Stimulated activated CD4-positive, alpha-beta T cell treated with anti-CD3 and anti-CD28 coated beads, Interleukin-1b, Interleukin-23, amount 100 ng/mL, for 48 hours (primary cell): ENCODE results near the gene DNER.
A peak's percentile ranks its signal among the peaks of the same experiment; 100 is the strongest.
"Not testable (repeated sequence)": the region's sequence is repeated elsewhere in the genome, so short reads cannot be mapped to it uniquely, and the experiment has no call there.

Experiments used
- DNase-seq: peaks from one replicate; pipeline ENCODE4 v3.0.0-alpha.2; 2020

Gene DNER

DNA sequence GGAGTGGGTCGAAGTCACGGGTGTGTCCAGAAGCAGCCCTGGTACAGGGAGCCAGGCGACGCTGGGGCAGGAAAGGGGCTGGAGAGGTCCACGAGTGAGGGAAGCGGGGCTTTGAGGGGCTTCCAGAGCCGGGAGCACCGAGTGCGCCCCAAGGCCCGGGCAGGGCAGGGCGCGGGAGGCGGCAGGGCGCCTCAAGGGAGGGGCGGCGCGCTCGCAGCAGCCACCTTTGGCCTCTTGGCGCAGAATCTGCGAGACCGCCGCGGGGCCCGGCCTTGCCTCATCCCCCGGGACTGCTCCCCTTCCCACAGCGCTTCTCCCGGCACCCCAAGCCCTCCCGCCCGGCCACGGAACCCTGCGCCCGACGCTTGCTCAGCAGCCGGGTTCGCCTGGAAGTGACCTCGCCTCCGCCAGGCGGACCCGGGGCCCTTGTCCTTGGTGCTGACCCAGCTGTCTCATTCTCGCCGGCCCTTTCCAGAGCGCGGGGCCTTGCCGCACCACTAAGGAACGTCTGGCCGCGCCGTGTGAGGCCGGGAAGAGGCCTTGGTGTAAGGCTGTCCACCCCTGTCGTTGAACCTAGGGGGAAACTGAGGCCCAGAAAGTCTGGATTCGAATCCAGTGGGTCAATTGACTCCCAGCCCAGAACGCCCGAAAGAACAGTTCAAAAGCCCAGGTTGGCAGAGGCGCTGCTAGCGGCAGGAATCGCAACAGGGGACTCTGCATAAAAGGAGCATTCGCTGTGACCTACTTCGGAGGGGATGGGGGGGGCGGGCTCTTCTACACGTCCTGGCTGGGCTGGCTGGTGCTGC, 584 bp upstream of the DNER start:
- peak; percentile 30 for DNase-seq

- peak; percentile 4 for DNase-seq
Observed at GRCh38 chr2:229713371-229714079, 830 bp downstream of the DNER start.

DNA sequence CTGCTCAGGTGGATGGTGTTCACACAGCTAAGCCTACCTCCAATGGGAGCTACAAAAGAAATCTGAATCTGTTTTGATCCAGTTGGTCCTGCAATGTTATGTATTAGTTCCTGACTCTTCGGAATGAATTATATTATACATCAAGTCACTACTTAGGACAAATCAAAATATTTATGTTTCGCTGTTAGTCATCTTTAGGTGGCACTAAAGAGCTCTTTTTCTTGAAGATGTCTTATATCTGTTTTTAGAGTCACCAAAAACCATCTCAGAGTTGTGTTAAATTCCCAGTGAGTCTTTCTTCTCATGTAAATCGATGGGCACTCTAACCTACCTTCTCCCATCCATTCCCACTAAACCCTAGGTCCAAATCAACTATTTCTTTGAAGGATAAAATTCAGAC, 2.2 kb downstream of the DNER start:
- DNase-seq, result no peak

DNA sequence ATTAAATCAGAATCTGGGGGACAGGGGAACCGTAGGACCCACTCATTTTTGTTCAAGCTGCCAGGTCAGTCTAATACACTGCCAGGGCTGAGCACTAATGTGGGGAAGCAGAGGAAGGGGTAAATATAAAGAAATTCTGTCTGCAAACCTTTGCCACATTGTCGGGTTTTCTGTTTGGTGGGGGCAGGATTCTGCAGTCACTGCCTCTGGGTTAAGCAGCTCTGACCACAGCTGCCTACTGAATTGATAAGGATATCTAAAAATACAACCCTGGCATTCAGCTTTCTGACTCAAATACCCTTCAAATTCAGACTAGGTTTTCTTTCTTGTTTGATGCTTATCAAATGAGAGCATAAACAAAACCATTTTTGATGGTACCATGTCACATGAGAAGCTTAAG, 6.0 kb downstream of the DNER start:
- DNase-seq, result no peak

DNA sequence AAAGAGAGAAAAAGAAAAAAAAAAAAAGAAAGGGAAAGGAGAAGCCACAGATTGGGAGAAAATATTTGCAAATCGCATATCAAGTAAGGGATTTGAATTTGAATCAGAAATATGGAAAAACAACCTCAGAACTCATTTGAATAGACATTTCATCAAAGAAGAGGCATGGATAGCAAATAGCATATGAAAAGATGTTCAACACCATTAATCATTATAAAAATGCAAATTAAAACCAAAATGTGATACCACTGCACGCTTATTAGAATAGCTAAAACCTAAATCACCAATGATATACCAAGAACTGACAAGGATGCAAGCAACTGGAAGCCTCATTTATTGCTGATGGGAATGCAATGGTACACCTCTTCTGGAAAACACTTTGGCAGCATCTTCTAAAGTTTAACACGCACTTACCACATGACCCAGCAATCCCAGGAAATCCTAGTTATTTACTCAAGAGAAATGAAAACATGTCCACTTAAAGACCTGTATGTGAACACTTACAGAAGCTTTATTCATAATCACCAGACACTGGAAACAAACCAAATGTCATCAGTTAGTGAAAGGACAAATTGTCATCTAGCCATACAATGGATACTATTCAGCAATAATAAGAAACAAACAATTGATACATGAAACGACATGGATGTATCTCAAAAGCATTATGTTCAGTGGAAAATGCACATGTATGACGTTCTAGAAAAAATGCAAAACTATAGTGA, 10.3 kb downstream of the DNER start:
- no peak for DNase-seq

- no peak for DNase-seq
Observed at GRCh38 chr2:229701716-229702115, 12.6 kb downstream of the DNER start.

- DNase-seq, result no peak
Observed at GRCh38 chr2:229701062-229701461, 13.3 kb downstream of the DNER start.

DNA sequence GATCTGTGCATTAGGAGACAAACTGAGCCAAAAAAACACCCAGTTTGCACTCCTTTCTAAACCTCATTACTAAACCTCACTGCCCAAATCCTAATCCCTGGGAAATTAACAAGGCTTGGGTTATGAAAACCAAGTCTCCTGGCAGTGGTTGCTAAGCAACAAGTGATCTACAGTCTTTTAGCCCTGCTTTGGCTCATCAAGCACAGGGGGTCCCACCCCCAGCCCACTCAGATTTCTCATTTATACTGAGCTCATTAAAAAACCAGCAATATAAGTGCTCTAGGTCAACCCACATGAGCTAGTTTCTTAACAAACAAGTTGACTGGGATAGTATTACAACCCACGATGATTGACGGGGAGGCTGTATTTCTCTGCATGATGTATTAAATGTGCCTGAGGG, 18.4 kb downstream of the DNER start:
- no peak for DNase-seq

DNA sequence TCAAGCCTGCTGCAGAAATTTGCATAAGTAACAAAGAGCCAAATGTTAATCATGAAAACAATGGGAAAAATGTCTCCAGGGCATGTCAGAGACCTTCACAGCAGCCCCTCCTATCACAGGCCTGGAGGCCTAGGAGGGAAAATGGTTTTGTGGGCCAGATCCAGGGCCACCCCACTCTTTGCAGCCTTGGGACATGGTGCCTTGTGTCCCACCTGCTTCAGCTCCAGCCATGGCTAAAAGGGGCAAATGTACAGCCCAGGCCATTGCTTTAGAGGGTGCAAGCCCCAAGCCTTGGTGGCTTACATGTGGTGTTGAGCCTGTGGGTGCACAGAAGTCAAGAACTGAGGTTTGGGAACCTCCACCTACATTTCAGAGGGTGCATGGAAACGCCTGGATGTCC, 20.5 kb downstream of the DNER start:
- not testable (repeated sequence) for DNase-seq

DNA sequence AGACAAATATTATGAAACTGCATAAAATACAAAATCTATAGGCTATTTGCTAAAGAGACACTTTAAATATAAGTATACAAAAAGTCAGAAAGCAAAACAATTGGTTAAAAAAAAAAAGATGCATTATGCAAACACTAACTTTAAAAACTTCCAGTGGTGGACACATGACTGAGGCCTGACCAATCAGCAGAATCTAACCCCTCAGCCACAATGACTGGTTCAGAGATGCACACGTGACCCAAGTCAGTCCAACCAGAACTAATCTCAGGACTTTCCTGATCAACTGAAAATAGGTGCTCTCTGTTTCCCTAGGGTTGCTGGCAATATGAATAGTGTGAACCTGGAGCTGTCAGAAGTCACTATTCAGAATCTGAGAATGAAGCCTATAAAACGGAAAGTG, 22.7 kb downstream of the DNER start:
- DNase-seq, result no peak

- no peak for DNase-seq
Observed at GRCh38 chr2:229689307-229689839, 25.0 kb downstream of the DNER start.

DNA sequence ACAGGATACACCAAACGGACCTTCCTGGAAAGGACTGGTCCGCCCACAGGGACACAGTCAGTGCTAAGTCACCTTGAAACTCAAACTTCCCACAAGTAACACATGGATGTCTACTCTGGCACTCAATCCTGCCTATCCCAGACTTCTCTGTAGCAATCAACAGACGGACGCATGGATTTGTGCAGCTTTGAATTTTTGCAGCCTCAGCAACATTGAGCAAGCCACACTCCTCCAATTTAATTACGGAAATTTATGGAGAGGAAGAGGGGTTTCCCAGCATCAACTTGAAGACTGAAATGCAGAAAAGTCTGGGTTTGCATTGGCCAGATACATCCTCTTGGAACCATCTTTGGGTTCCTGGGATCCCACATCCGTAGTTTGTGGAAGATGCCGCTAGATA, 26.2 kb downstream of the DNER start:
- DNase-seq, result no peak

DNA sequence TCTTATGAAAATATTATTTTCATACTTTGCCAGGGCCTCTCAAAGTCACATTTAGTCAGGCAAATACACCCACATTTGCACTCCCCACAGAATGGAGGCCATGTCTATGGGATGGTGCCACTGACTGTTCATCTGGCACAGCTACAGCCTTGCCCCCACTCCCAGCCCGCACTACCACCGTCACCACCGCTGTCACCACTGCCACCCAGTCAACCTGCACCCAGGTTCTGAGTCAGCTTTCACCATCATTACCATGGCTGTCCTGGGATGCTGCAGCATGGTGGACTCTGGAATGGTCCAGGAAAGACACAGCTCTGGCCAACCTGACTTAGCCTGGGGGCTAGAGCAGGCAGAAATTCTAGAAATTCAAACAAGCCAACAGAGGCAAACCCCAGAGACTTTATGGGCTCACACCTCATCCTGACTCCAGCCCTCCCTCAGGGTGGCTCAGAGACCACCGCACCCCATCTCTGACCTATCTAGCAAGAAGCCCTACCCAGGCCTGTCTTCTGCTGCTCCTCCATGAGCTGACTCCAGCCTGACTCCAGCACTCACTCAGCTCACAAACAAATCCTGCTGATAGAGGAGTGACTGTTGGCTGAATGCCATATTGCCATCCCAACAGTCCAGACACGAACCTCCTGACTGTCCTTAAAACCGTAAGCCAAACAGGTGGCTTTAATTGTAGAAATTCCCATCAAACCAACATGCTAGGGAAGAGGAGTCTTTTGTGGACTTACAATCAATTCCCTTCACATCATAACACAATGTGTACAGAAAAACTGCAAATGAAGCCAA, 28.0 kb downstream of the DNER start:
- no peak for DNase-seq

DNA sequence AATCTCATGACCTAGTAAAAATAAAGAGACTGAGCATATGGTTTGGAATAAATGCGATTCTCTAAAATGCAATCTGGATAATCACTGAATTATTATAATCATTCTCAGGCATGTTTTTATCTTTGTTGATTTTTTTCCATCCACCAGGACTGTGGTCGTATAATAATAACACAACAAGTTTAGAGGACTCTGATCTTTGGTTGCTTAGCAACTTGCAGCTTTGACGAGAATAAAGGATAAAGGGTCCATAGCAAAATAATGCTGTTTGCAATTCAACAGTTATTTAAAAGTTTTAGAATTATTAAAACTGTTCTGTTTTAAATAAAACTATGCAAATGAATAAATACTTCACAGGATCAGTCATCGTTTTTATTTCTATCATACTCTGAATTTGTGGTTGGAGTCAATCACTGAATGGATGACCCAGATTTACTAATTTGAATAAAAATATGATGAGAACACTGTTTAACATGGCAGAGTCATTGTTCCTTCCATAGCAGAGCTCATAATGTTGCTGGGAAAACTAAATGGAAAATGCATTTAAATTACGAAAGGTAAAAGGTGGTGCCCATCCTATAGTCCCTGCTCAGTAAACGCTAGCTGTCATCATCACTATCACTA, 29.3 kb downstream of the DNER start:
- no peak for DNase-seq

- no peak for DNase-seq
Observed at GRCh38 chr2:229679393-229680125, 34.8 kb downstream of the DNER start.

GRCh38 chr2:229675569-229675968, 38.8 kb downstream of the DNER start:
- no peak for DNase-seq

DNA sequence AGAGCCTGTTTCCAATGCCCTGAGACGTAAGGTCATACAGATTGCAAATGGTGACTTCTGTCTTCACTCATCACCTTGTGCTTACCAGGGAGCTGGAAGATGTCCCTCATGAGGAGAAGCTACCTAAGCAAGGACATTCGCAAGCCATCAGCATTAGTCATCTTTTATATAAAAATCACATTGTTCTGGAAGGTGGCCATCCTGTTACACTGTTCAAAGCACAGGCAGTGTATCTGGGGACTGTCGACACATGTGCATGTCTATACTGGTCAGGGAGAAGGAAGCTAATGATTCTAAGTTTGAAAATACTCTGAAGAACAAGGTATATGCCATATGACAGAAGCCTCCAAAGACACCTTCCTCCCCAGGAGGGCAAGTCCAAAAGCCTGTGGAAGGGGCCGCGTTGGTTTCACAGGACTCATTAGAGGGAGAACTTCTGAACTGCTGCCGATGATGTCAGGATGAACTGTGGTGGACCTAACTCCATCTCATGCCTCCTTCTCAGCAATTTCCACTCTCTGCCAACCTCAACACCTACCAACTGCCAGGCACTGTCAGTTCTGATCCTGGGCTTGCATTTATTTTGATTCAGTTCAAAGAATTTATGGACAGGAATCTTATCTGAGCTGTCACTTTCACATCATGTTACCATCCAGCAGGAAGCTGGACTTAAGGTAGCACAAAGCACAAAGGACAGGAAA, 39.4 kb downstream of the DNER start:
- DNase-seq, result no peak

DNA sequence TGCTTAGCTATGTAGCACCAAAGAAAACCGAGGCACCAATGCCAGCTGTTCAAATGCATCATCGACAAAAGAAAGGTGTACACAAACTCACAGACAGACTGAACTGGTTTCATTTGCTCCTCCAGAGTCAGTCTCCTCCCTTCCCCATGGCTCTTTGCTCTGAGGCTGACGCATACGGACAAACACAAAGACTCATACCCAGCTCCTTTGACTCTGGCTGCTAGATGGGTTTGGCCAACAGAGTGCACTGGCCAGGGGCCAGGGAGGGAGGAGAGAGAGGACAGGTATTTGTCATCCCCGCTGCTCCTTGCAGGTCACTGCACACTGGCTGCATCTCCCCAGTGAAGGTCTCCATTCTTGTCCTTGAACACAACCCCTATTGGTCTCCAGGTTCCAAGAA, 40.7 kb downstream of the DNER start:
- no peak for DNase-seq

GRCh38 chr2:229672021-229672420, 42.3 kb downstream of the DNER start:
- no peak for DNase-seq

GRCh38 chr2:229669841-229670240, 44.5 kb downstream of the DNER start:
- DNase-seq, result no peak

- no peak for DNase-seq
Observed at GRCh38 chr2:229666811-229667210, 47.5 kb downstream of the DNER start.
